KMS-11 (cell line): ENCODE data around the gene CRADD.
"Not testable (repeated sequence)": the region's sequence is repeated elsewhere in the genome, so short reads cannot be mapped to it uniquely, and the experiment has no call there.

Experiments used
- H2AFZ ChIP-seq: fragments of 200-600 bp; sonication (generic); 2 replicates; pipeline ENCODE4 v1.6.1; 2016; ENCODE audit warnings: antibody characterized with exemption, mixed run types, low read depth
- H3K27ac ChIP-seq: fragments of 200-600 bp; sonication (generic); 2 replicates; pipeline ENCODE4 v1.6.1; 2016; ENCODE audit warnings: mild to moderate bottlenecking, mixed run types
- H3K27me3 ChIP-seq: fragments of 200-600 bp; sonication (generic); 2 replicates; pipeline ENCODE4 v1.6.1; 2017; ENCODE audit warnings: mild to moderate bottlenecking, low read depth, mixed run types, moderate library complexity; ENCODE audit not compliant: insufficient read depth
- H3K36me3 ChIP-seq: fragments of 200-600 bp; sonication (generic); 2 replicates; pipeline ENCODE4 v1.6.1; 2017; ENCODE audit warnings: mild to moderate bottlenecking, mixed run types; ENCODE audit not compliant: insufficient read depth
- H3K4me1 ChIP-seq: fragments of 200-600 bp; sonication (generic); 2 replicates; pipeline ENCODE4 v1.6.1; 2016; ENCODE audit warnings: mild to moderate bottlenecking, low read depth, mixed run types; ENCODE audit not compliant: poor library complexity, severe bottlenecking
- H3K4me2 ChIP-seq: fragments of 200-600 bp; sonication (generic); 2 replicates; pipeline ENCODE4 v1.7.0; 2016; ENCODE audit warnings: mild to moderate bottlenecking, mixed run types
- H3K4me3 ChIP-seq: fragments of 200-600 bp; sonication (generic); IDR thresholded peaks from 2 replicates; pipeline ENCODE4 v1.6.1; 2017; ENCODE audit warnings: low read depth, low read length, mixed read lengths; ENCODE audit not compliant: insufficient read depth
- H3K79me2 ChIP-seq: fragments of 200-600 bp; sonication (generic); 2 replicates; pipeline ENCODE4 v1.6.1; 2016; ENCODE audit warnings: low read depth, mixed run types; ENCODE audit not compliant: insufficient read depth
- H3K9ac ChIP-seq: fragments of 200-600 bp; sonication (generic); 2 replicates; pipeline ENCODE4 v1.6.1; 2016; ENCODE audit warnings: mild to moderate bottlenecking, mixed run types
- H4K20me1 ChIP-seq: fragments of 200-600 bp; sonication (generic); 2 replicates; pipeline ENCODE4 v1.6.1; 2016; ENCODE audit warnings: mild to moderate bottlenecking, mixed run types; ENCODE audit not compliant: insufficient read depth
- CTCF ChIP-seq: fragments of 200-600 bp; sonication (generic); conservative IDR thresholded peaks from 2 replicates; pipeline ENCODE4 v1.6.1; 2017; ENCODE audit warnings: low read depth, mild to moderate bottlenecking, antibody characterized with exemption, low read length, moderate library complexity, mixed read lengths

The CRADD gene

GRCh38 chr12:93868771-93869170, 191.6 kb downstream of the CRADD start:
- Histone ChIP-seq H3K4me3 (no peak overlapping the region), H3K27ac (no peak overlapping the region), H3K4me1 (no peaks in the 10 kb centered on the region), H3K9ac (no peak overlapping the region), H3K36me3 (no peaks in the 10 kb centered on the region), H2AFZ (no peak overlapping the region), H4K20me1 (no peaks in the 10 kb centered on the region), H3K4me2 (no peak overlapping the region), H3K27me3 (no peaks in the 10 kb centered on the region), H3K79me2 (no peaks in the 10 kb centered on the region)
- TF ChIP-seq CTCF: no peak

DNA sequence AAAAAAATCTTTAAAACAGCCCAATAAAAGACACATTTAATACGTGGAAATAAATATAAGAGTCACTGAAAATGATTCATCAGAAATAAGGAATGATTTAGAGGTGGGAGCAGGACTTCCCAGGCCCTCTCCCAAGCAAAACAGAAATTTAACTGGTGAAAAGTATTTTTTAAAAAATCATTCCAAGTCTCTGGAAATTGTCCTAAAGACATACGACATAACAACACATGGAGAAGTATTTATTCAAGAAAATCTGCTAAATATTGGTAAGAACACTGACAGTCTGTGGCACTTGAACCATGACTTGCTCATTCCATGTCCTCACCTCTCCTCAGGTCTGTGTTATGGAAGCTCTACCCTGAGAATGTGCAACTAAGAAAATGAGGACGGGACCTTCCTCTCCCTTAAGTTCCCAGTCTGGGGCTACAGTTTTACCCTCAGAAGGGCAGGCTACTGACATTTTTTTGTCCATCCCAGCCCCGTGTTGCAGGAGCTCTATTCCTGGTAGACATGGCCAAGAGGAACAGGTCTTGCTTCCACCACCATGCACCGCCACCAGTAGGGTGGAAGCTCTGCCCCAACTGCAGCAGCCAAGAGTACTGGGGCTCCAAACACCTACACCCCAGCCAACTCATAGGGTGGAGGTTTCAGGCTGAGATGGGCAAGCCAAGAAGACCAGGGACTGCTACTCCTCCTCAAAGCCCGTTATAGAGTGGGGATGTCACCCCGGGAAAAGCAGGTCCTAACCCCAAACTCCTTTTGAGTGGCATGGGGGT, 193.0 kb downstream of the CRADD start:
- Histone ChIP-seq H3K4me2 (no peak overlapping the region), H3K27me3 (no peaks in the 10 kb centered on the region), H3K4me3 (no peak overlapping the region), H3K9ac (no peak overlapping the region), H3K4me1 (no peaks in the 10 kb centered on the region), H3K79me2 (no peaks in the 10 kb centered on the region), H3K27ac (no peak overlapping the region), H3K36me3 (no peaks in the 10 kb centered on the region), H4K20me1 (no peaks in the 10 kb centered on the region), H2AFZ (no peak overlapping the region)
- no peak for TF ChIP-seq CTCF

- H3K4me1 ChIP-seq, H3K4me2 ChIP-seq, H3K79me2 ChIP-seq, H3K27ac ChIP-seq, H3K9ac ChIP-seq, H3K27me3 ChIP-seq, H3K36me3 ChIP-seq, H3K4me3 ChIP-seq, H2AFZ ChIP-seq, H4K20me1 ChIP-seq: not testable (repeated sequence)
Measured at GRCh38 chr12:93871566-93871965, 194.4 kb downstream of the CRADD start.

GRCh38 chr12:93873561-93873960, 196.4 kb downstream of the CRADD start:
- TF ChIP-seq CTCF: no peak
- no peaks in the 10 kb centered on the region for H3K4me1 ChIP-seq
- H2AFZ ChIP-seq: no peak overlapping the region
- H4K20me1 ChIP-seq: no peaks in the 10 kb centered on the region
- no peak overlapping the region for H3K27ac ChIP-seq
- no peak overlapping the region for H3K4me3 ChIP-seq
- H3K36me3 ChIP-seq: no peaks in the 10 kb centered on the region
- no peaks in the 10 kb centered on the region for H3K27me3 ChIP-seq
- H3K4me2 ChIP-seq: no peak overlapping the region
- no peaks in the 10 kb centered on the region for H3K79me2 ChIP-seq
- H3K9ac ChIP-seq: no peak overlapping the region

DNA sequence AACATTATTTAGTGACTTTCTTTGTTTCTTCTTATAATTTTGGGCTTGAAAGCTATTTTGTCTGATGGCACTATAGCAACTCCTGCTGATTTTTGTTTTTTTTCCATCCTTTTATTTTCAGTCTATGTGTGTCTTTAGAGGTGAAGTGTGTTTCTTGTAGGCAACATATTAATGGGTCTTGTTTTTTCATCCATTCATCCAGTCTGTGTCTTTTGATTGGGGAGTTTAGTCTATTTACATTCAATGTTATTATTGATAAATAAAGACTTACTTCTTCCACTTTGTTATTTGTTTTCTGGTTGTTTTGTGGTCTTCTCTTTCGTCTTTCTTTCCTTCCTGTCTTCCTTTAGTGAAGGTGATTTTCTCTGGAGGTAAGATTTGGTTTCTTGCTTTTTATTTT, 198.0 kb downstream of the CRADD start:
- Histone ChIP-seq H3K9ac (no peak overlapping the region), H3K4me1 (no peaks in the 10 kb centered on the region), H3K36me3 (no peaks in the 10 kb centered on the region), H3K79me2 (no peaks in the 10 kb centered on the region), H3K4me3 (no peak overlapping the region), H3K4me2 (no peak overlapping the region), H4K20me1 (no peaks in the 10 kb centered on the region), H3K27me3 (no peaks in the 10 kb centered on the region), H2AFZ (no peak overlapping the region), H3K27ac (no peak overlapping the region)
- TF ChIP-seq CTCF: no peak
